ENCODE measurements around the gene MFSD1. TPM values are rescaled to one million over a fixed set of nuclear protein-coding genes. Genes with fewer than 3 reads are reported as not detected.

The MFSD1 gene
- total and polyA plus RNA-seq, 8 donors = 22.3 to 187 (median 29.3) TPM

GRCh38 chr3:158792709-158793108, 9.1 kb upstream of the MFSD1 start:
- intact Hi-C loops (cut with DNase I; ENCODE audit: low total_unique reads) = loop anchor here (10.0 kb wide), 1 partner anchor 118 kb away; the partner anchor contains the start of gene LXN
- peaks cover 0 to 9% (median 3%) of the 10 kb centered on the region in 4 donors for H3K9me3 ChIP-seq
- H3K27ac ChIP-seq = no peak overlapping the region
- H3K4me1 ChIP-seq = peaks cover 0 to 12% (median 6%) of the 10 kb centered on the region in 4 donors
- 60 to 69% (median 61%) methylated on average over 8 of the region's 8 CpGs for WGBS, 5 donors
- H3K4me3 ChIP-seq = no peak overlapping the region
- no peaks in the 10 kb centered on the region for H3K36me3 ChIP-seq
- DNase-seq = no peak
- no peaks in the 10 kb centered on the region for H3K27me3 ChIP-seq
- TF ChIP-seq CTCF (IDR thresholded peaks at IDR 0.05) (no peak), EP300 (IDR thresholded peaks at IDR 0.05) (no peak), POLR2A (IDR thresholded peaks at IDR 0.05) (no peak), POLR2AphosphoS5 (IDR thresholded peaks at IDR 0.05) (no peak)

GRCh38 chr3:158794206-158794605, 7.6 kb upstream of the MFSD1 start:
- H3K9me3 ChIP-seq = peaks cover 0 to 9% (median 3%) of the 10 kb centered on the region in 4 donors
- H3K4me3 ChIP-seq = no peak overlapping the region
- WGBS, 5 donors = 77 to 96% (median 92%) methylated on average over 2 of the region's 2 CpGs
- H3K36me3 ChIP-seq = no peaks in the 10 kb centered on the region
- intact Hi-C loops (cut with DNase I; ENCODE audit: low total_unique reads) = loop anchor here (10.0 kb wide), 1 partner anchor 119 kb away; the partner anchor contains the start of gene LXN
- H3K27me3 ChIP-seq = no peaks in the 10 kb centered on the region
- TF ChIP-seq POLR2AphosphoS5 (IDR thresholded peaks at IDR 0.05) (no peak), POLR2A (IDR thresholded peaks at IDR 0.05) (no peak), EP300 (IDR thresholded peaks at IDR 0.05) (no peak), CTCF (IDR thresholded peaks at IDR 0.05) (no peak)
- DNase-seq = no peak
- H3K4me1 ChIP-seq = peaks cover 0 to 12% (median 6%) of the 10 kb centered on the region in 4 donors
- H3K27ac ChIP-seq = no peak overlapping the region

GRCh38 chr3:158794936-158795518, 6.8 kb upstream of the MFSD1 start:
- Histone ChIP-seq H3K9me3 (peaks cover 0 to 9% (median 3%) of the 10 kb centered on the region in 4 donors), H3K27me3 (no peaks in the 10 kb centered on the region), H3K36me3 (no peaks in the 10 kb centered on the region), H3K4me3 (no peak overlapping the region), H3K27ac (no peak overlapping the region), H3K4me1 (peaks cover 0 to 12% (median 6%) of the 10 kb centered on the region in 4 donors)
- peak in 1 of 2 donors; percentile 51 for DNase-seq
- intact Hi-C loops (cut with DNase I; ENCODE audit: low total_unique reads) = loop anchor here (10.0 kb wide), 1 partner anchor 120 kb away; the partner anchor contains the start of gene LXN
- TF ChIP-seq POLR2AphosphoS5 (IDR thresholded peaks at IDR 0.05) = no peak
- no peak for TF ChIP-seq EP300 (IDR thresholded peaks at IDR 0.05)
- TF ChIP-seq CTCF (IDR thresholded peaks at IDR 0.05) = peak in 2 of 7 experiments; percentile 51
- TF ChIP-seq POLR2A (IDR thresholded peaks at IDR 0.05) = no peak
- WGBS, 5 donors = 71 to 81% (median 77%) methylated on average over 5 of the region's 5 CpGs

GRCh38 chr3:158801201-158801600, 653 bp upstream of the MFSD1 start:
- Histone ChIP-seq H3K27ac (peak overlapping the region; percentile 79 to 90 (median 85)), H3K4me3 (peak overlapping the region; percentile 78 to 90 (median 88)), H3K36me3 (peaks cover 0 to 13% (median 8%) of the 10 kb centered on the region in 4 donors), H3K9me3 (no peaks in the 10 kb centered on the region), H3K4me1 (peaks cover 5 to 42% (median 27%) of the 10 kb centered on the region in 4 donors), H3K27me3 (no peaks in the 10 kb centered on the region)
- WGBS, 5 donors = 18 to 31% (median 21%) methylated on average over 11 of the region's 11 CpGs
- DNase-seq = peak in 1 of 2 donors; percentile 60
- TF ChIP-seq POLR2A (IDR thresholded peaks at IDR 0.05) = no peak
- no peak for TF ChIP-seq CTCF (IDR thresholded peaks at IDR 0.05)
- no peak for TF ChIP-seq EP300 (IDR thresholded peaks at IDR 0.05)
- TF ChIP-seq POLR2AphosphoS5 (IDR thresholded peaks at IDR 0.05) = no peak
- intact Hi-C loops (cut with DNase I; ENCODE audit: low total_unique reads) = no loop called here
